Transverse colon (tissue), 4 donors: Measurements from ENCODE around the gene NTN3. TPM values are rescaled to one million over a fixed set of nuclear protein-coding genes. Genes with fewer than 3 reads are reported as not detected.

Source experiments
- DNase-seq: peaks from one replicate; pipeline ENCODE4 v3.0.0-alpha.2; 2019
- H3K27ac ChIP-seq, 4 donors: fragments of 200-600 bp; sonication (generic); 2 replicates each; pipeline ENCODE4 v1.5.1; 2016 to 2018; ENCODE audit warnings: inconsistent platforms in 4 of 4
- H3K27me3 ChIP-seq: fragments of 200-600 bp; sonication (generic); 2 replicates; pipeline ENCODE4 v1.5.1; 2017; ENCODE audit warnings: inconsistent platforms
- H3K36me3 ChIP-seq, 4 donors: fragments of 200-600 bp; sonication (generic); 2 replicates each; pipeline ENCODE4 v1.5.1; 2017 to 2019; ENCODE audit warnings: inconsistent platforms in 4 of 4
- H3K4me1 ChIP-seq, 4 donors: fragments of 200-600 bp; sonication (generic); 2 replicates each; pipeline ENCODE4 v1.5.1; 2017 to 2020; ENCODE audit warnings: inconsistent platforms in 4 of 4
- H3K4me3 ChIP-seq, 4 donors: fragments of 200-600 bp; sonication (generic); 1 replicate in 1 of 4; 2 replicates in 3 of 4; pipeline versions ENCODE4 v1.5.1 to v1.6.1; 2017 to 2019; ENCODE audit warnings: inconsistent platforms in 4 of 4
- H3K9me3 ChIP-seq, 2 donors: fragments of 200-600 bp; sonication (generic); 2 replicates each; pipeline ENCODE4 v1.5.1; 2017 to 2019; ENCODE audit warnings: inconsistent platforms in 2 of 2
- CTCF ChIP-seq, 5 experiments: fragments of 200-600 bp in 3 of 5; fragments of 450-650 bp in 2 of 5; sonication (generic) in 3 of 5; IDR thresholded peaks; 1 replicate in 2 of 5; 2 replicates in 3 of 5; pipeline ENCODE4 v1.5.1; 2016 to 2017; ENCODE audit warnings: antibody characterized with exemption in 5 of 5, inconsistent platforms in 3 of 5, mild to moderate bottlenecking in 2 of 5, moderate library complexity in 1 of 5
- EP300 ChIP-seq: sonication (generic); formaldehyde crosslinking; IDR thresholded peaks from one replicate; pipeline ENCODE4 v1.6.1; 2017; ENCODE audit warnings: antibody characterized with exemption, low read depth
- POLR2A ChIP-seq: fragments of 450-650 bp; IDR thresholded peaks from one replicate; pipeline ENCODE4 v1.6.1; 2016; ENCODE audit warnings: antibody characterized with exemption, mild to moderate bottlenecking, moderate library complexity
- POLR2AphosphoS5 ChIP-seq, 3 donors: sonication (generic); formaldehyde crosslinking; IDR thresholded peaks; one replicate each; pipeline ENCODE4 v1.6.1; 2016; ENCODE audit warnings: antibody characterized with exemption in 3 of 3
- WGBS, 2 donors: methylation state at CpG; one replicate each; pipeline ENCODE4 v1.1.5; 2018; ENCODE audit warnings: low coverage in 1 of 2; 5-methylcytosine and 5-hydroxymethylcytosine counted together
- in situ Hi-C, 4 donors: fragments of 200-750 bp; cut with MboI; loops; one replicate each; pipeline versions ENCODE4 v1.15.0 to v1.15.1; 2017; ENCODE audit warnings: low sequenced_read_pairs in 3 of 4, low pct_ligation_motif_present in 1 of 4, low pct_unique_long_range_greater_than_20kb in 1 of 4
- intact Hi-C: fragments of 100-400 bp; cut with DNase I; formaldehyde crosslinking; loops from one replicate; pipeline ENCODE4 v1.15.1; 2023; ENCODE audit warnings: low total_unique reads
- total RNA-seq, 4 donors: library from RNA; depleted of rRNA; stranded (reverse); fragments of >200 nt; gene quantifications; one replicate each; pipeline ENCODE4 v1.1.0, GENCODE V29; 2016

NTN3 gene
- total RNA-seq, 4 donors from 2014 or later = not detected

GRCh38 chr16:2483939-2484897, 13.1 kb downstream of the NTN3 start:
- TF ChIP-seq POLR2A = no peak
- no peak for TF ChIP-seq CTCF (IDR thresholded peaks at IDR 0.05)
- no peak for TF ChIP-seq EP300
- no peak for TF ChIP-seq POLR2AphosphoS5 (IDR thresholded peaks at IDR 0.05)
- Histone ChIP-seq H3K27ac (peak overlapping the region in 2 of 4 donors; percentile 54 to 87), H3K27me3 (no peaks in the 10 kb centered on the region), H3K9me3 (no peaks in the 10 kb centered on the region), H3K4me1 (peaks cover 11 to 28% (median 16%) of the 10 kb centered on the region in 4 donors), H3K4me3 (no peak overlapping the region), H3K36me3 (no peaks in the 10 kb centered on the region)
- intact Hi-C loops = no loop called here
- DNase-seq = no peak
- WGBS, 2 donors = 89 to 90% methylated on average over 3 to 16 of the region's 16 CpGs
- in situ Hi-C loops = loop anchor here in 3 of 4 donors (25.0 kb wide), 3 partner anchors 147 to 322 kb away; partner anchors contain the start of genes ABCA3 (in 2 of the 3), CASKIN1 (in 1 of the 3) and TRAF7 (in 1 of the 3)

GRCh38 chr16:2484898-2485508, 13.9 kb downstream of the NTN3 start:
- H3K9me3 ChIP-seq = no peaks in the 10 kb centered on the region
- TF ChIP-seq POLR2AphosphoS5 (IDR thresholded peaks at IDR 0.05) = no peak
- no peak for TF ChIP-seq CTCF (IDR thresholded peaks at IDR 0.05)
- no peak for TF ChIP-seq EP300
- no peak for TF ChIP-seq POLR2A
- in situ Hi-C loops = loop anchor here in 3 of 4 donors (25.0 kb wide), 3 partner anchors 148 to 323 kb away; partner anchors contain the start of genes ABCA3 (in 2 of the 3), CASKIN1 (in 1 of the 3) and TRAF7 (in 1 of the 3)
- H3K27me3 ChIP-seq = no peaks in the 10 kb centered on the region
- peaks cover 11 to 28% (median 16%) of the 10 kb centered on the region in 4 donors for H3K4me1 ChIP-seq
- intact Hi-C loops = no loop called here
- H3K4me3 ChIP-seq = no peak overlapping the region
- DNase-seq = no peak
- WGBS, 2 donors = 84 to 92% methylated on average over 3 to 13 of the region's 13 CpGs
- no peak overlapping the region for H3K27ac ChIP-seq
- no peaks in the 10 kb centered on the region for H3K36me3 ChIP-seq

GRCh38 chr16:2485811-2486507, 14.9 kb downstream of the NTN3 start:
- no peaks in the 10 kb centered on the region for H3K9me3 ChIP-seq
- H3K27me3 ChIP-seq = no peaks in the 10 kb centered on the region
- H3K4me1 ChIP-seq = peaks cover 10 to 28% (median 11%) of the 10 kb centered on the region in 4 donors
- TF ChIP-seq POLR2A (no peak), EP300 (no peak), POLR2AphosphoS5 (IDR thresholded peaks at IDR 0.05) (no peak), CTCF (IDR thresholded peaks at IDR 0.05) (no peak)
- WGBS, 2 donors = 82% methylated on average over 33 of the region's 33 CpGs; no CpG with 5 or more reads in 1 of the 2 donors
- intact Hi-C loops (no loop called here), in situ Hi-C loops (loop anchor here in 3 of 4 donors (25.0 kb wide), 3 partner anchors 149 to 324 kb away; partner anchors contain the start of genes ABCA3 (in 2 of the 3), CASKIN1 (in 1 of the 3) and TRAF7 (in 1 of the 3))
- no peak overlapping the region for H3K4me3 ChIP-seq
- no peaks in the 10 kb centered on the region for H3K36me3 ChIP-seq
- DNase-seq = no peak
- H3K27ac ChIP-seq = no peak overlapping the region
